A673 (cell line): ENCODE results near the gene TNNI3.

Experiments
- EZH2 ChIP-seq: fragments of 200-600 bp; sonication (generic); IDR thresholded peaks from 2 replicates; pipeline ENCODE4 v1.6.1; 2017; ENCODE audit warnings: borderline replicate concordance, low read depth, mild to moderate bottlenecking, mixed read lengths, antibody characterized with exemption, low read length; ENCODE audit not compliant: poor library complexity, severe bottlenecking
- TF ChIP-seq, protein P1 (sequence below): fragments of 300-800, 200-600 bp; sonication (generic); conservative IDR thresholded peaks from 2 replicates; pipeline ENCODE4 v1.5.1; 2017; ENCODE audit warnings: low read depth, mild to moderate bottlenecking, antibody characterized with exemption, low read length, moderate library complexity, mixed read lengths

GRCh38 chr19:55173714-55174409 lies 16.3 kb upstream of the TNNI3 start:
- TF ChIP-seq, protein P1, sequence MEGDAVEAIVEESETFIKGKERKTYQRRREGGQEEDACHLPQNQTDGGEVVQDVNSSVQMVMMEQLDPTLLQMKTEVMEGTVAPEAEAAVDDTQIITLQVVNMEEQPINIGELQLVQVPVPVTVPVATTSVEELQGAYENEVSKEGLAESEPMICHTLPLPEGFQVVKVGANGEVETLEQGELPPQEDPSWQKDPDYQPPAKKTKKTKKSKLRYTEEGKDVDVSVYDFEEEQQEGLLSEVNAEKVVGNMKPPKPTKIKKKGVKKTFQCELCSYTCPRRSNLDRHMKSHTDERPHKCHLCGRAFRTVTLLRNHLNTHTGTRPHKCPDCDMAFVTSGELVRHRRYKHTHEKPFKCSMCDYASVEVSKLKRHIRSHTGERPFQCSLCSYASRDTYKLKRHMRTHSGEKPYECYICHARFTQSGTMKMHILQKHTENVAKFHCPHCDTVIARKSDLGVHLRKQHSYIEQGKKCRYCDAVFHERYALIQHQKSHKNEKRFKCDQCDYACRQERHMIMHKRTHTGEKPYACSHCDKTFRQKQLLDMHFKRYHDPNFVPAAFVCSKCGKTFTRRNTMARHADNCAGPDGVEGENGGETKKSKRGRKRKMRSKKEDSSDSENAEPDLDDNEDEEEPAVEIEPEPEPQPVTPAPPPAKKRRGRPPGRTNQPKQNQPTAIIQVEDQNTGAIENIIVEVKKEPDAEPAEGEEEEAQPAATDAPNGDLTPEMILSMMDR: no peak
- no peak for TF ChIP-seq EZH2
